Activated CD4-positive, alpha-beta T cell treated with anti-CD3 and anti-CD28 coated beads for 36 hours (primary cell): Measurements from ENCODE around the gene ZFP57. TPM values are rescaled to one million over a fixed set of nuclear protein-coding genes. Genes with fewer than 3 reads are reported as not detected.
"Not testable (repeated sequence)": the region's sequence is repeated elsewhere in the genome, so short reads cannot be mapped to it uniquely, and the experiment has no call there.

ENCODE experiments used
- ATAC-seq: fragments of 200-7000 bp; cut with Tn5 transposase; one replicate; pipeline ENCODE4 v1.10.0; 2021; ENCODE audit warnings: mild to moderate bottlenecking, moderate library complexity
- CTCF ChIA-PET: fragments of 350-600 bp; sonication (Branson Sonifier 250); formaldehyde crosslinking; loops from one replicate; lab custom pipeline; 2021; ENCODE audit warnings: antibody characterized with exemption; lab: Charles Lee
- POLR2A ChIA-PET: fragments of 350-600 bp; sonication (Branson Sonifier 250); formaldehyde crosslinking; loops from one replicate; lab custom pipeline; 2021; ENCODE audit warnings: antibody characterized with exemption, inconsistent platforms; lab: Charles Lee
- DNase-seq: peaks from one replicate; pipeline ENCODE4 v3.0.0-alpha.2; 2020
- H3K27ac Mint-ChIP-seq: one replicate; pipeline ENCODE4 v1.8.0; 2021; ENCODE audit warnings: mixed read lengths
- H3K27me3 Mint-ChIP-seq: one replicate; pipeline ENCODE4 v1.8.0; 2021; ENCODE audit warnings: mixed read lengths
- H3K36me3 Mint-ChIP-seq: one replicate; pipeline ENCODE4 v1.8.0; 2021; ENCODE audit warnings: low read depth, mixed read lengths
- H3K4me1 Mint-ChIP-seq: one replicate; pipeline ENCODE4 v1.8.0; 2021; ENCODE audit warnings: mixed read lengths
- H3K4me3 Mint-ChIP-seq: one replicate; pipeline ENCODE4 v1.8.0; 2021; ENCODE audit warnings: mild to moderate bottlenecking, moderate library complexity, mixed read lengths
- H3K9me3 Mint-ChIP-seq: one replicate; pipeline ENCODE4 v1.8.0; 2021; ENCODE audit warnings: low read depth, mixed read lengths
- intact Hi-C, 2 experiments: fragments of 100-400 bp; cut with DNase I in 1 of 2; cut with micrococcal nuclease in 1 of 2; formaldehyde crosslinking; loops; one replicate each; pipeline versions ENCODE4 v1.14.2 to v1.15.1; 2022 to 2024; cut with DNase I, micrococcal nuclease
- total RNA-seq, 2 experiments: library from RNA; stranded (reverse); gene quantifications; one replicate each; pipeline ENCODE4 v1.2.3, GENCODE V29; 2021

The ZFP57 gene
- total RNA-seq, 2 experiments from 2014 or later = not detected

DNA sequence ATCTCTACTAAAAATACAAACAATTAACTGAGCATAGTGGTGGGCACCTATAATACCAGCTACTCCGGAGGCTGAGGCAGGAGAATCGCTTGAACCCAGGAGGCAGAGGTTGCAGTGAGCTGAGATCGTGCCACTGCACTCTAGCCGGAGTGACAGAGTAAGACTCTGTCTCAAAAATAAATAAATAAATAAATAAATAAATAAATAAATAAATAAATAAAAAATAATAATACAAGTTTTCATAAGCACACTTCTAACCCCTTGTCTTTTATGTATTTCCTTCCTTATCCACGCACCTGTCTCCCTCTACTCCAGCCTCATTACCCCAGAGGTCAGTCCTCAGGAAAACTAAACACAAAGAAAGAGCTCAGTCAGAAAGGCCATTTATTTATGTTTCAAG is 8.8 kb downstream of the ZFP57 start:
- H3K4me3 Mint-ChIP-seq, ATAC-seq, H3K27ac Mint-ChIP-seq, H3K36me3 Mint-ChIP-seq, H3K9me3 Mint-ChIP-seq, DNase-seq, POLR2A ChIA-PET, intact Hi-C loops, H3K4me1 Mint-ChIP-seq: not testable (repeated sequence)
- H3K27me3 Mint-ChIP-seq = peaks cover 11% of the 10 kb centered on the region
- CTCF ChIA-PET = interaction anchor here (0.9 to 4.0 kb wide), 2 partner anchors 19 to 22 kb away, joined by 3 to 21 read pairs; no protein-coding TSS in a partner anchor

DNA sequence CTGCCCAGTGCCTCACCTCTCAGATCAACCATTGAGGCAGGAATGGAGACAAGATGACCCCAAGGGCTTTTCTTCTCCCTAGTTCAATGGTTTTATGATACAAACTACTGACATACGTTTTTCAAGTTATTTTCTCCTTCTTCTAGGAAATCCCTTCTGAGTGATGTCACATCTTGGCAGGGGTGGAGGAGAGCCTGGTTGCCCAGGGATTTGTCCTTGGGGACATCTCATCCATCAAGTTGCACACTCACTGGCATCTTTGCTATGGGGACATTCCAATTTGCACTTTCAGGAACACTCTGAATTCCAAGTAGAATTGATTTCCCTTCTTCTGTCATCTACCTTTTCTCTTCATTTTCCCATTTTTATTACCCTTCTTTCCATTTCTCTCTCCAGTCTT is 9.9 kb downstream of the ZFP57 start:
- DNase-seq = no peak
- intact Hi-C loops = no loop called here
- ATAC-seq = no peak
- Mint-ChIP-seq H3K27me3 (peaks cover 11% of the 10 kb centered on the region), H3K4me3 (no peak overlapping the region), H3K27ac (no peak overlapping the region), H3K4me1 (no peaks in the 10 kb centered on the region), H3K9me3 (no peaks in the 10 kb centered on the region), H3K36me3 (no peaks in the 10 kb centered on the region)
- ChIA-PET CTCF (interaction anchor here (4.0 kb wide), 1 partner anchor 18 kb away, joined by 21 read pairs; no protein-coding TSS in a partner anchor), POLR2A (no interaction called here)

DNA sequence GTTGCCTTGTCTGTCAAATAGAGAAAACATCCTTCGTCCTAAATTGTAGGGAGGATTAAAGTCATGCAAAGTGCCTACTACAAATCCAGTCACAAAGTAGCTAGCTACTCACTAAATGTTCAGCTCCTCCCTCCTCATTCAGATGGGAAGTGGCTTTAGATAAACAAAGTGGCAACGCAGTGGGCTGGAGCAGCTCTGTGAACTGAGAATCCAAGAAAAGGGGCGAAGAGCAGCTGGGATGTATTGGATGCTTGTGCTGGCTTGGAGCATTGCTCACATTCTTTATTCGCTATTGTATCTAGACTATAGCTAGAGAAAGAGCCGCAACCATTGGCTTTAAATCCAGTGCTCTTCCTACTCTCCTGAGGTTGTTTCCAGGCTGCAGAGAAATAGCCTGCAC is 13.8 kb downstream of the ZFP57 start:
- peaks cover 20% of the 10 kb centered on the region for H3K27me3 Mint-ChIP-seq
- H3K27ac Mint-ChIP-seq = no peak overlapping the region
- H3K36me3 Mint-ChIP-seq = no peaks in the 10 kb centered on the region
- DNase-seq (no peak), ATAC-seq (no peak)
- ChIA-PET POLR2A (no interaction called here), CTCF (interaction anchor here (0.9 to 7.2 kb wide), 5 partner anchors 10 to 20 kb away, joined by 3 to 77 read pairs (median 6); no protein-coding TSS in a partner anchor)
- H3K9me3 Mint-ChIP-seq = no peaks in the 10 kb centered on the region
- H3K4me3 Mint-ChIP-seq = no peak overlapping the region
- H3K4me1 Mint-ChIP-seq = no peaks in the 10 kb centered on the region
- intact Hi-C loops = no loop called here

DNA sequence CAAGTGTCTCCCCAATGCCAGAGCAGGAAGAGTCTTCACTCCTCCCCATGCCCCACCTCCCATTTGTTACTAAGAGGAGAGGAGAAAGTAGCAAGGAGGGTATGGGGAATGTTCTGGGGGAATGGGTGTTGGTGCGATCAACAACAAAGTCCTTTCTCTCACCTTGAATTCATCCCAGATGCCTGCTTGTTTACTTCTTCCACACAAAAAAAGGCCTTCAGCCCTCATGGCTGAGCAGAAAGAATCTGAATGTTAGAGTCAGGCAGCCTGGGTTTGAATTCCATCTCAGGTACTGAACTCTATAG is 14.2 kb downstream of the ZFP57 start:
- intact Hi-C loops = no loop called here
- Mint-ChIP-seq H3K36me3 (no peaks in the 10 kb centered on the region), H3K27me3 (peaks cover 23% of the 10 kb centered on the region), H3K27ac (no peak overlapping the region), H3K4me1 (no peaks in the 10 kb centered on the region), H3K4me3 (no peak overlapping the region), H3K9me3 (no peaks in the 10 kb centered on the region)
- ATAC-seq (no peak), DNase-seq (no peak)
- POLR2A ChIA-PET = no interaction called here
- CTCF ChIA-PET = interaction anchor here (0.9 to 7.2 kb wide), 6 partner anchors 10 to 30 kb away, joined by 3 to 77 read pairs (median 4); no protein-coding TSS in a partner anchor

DNA sequence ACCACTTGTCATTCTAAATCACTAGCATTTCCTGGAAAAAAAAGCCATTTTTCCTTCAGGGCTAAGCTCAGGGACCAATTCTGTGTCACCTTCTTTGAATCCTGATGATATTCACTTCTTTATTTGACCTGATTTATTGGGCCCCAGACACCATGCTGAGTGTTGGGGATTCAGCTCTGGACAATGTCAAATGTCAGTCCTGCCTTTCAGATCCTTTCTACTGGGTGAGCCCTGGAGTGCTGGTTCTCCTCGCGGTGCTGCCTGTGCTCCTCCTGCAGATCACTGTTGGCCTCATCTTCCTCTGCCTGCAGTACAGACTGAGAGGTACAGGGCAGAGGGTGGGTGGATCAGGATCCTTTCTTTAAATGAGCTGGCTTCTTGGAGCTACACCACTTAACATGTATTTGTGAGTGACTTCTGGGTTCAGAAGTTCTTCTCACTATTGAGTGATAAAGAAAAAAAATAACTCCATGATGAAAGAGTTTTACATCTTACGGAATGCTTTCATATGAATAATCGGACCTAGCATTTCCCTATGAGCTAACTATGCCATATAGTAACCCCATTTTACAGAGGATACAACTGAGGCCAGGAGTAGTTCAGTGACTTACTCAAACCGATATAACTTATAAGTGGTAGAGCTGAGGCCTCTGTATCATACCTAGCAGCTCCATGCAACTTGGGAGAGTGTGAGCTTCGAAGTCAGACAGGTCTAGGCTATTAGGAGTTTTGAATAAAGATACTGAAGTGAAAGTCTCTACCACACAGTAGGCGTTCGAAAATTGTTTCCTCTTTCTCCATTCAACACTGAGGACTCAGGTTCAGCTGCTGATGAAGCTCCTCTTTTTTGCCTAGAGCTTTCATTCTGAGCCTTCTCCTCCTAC is 14.8 kb downstream of the ZFP57 start:
- ATAC-seq (no peak), DNase-seq (no peak)
- H3K4me1 Mint-ChIP-seq = no peaks in the 10 kb centered on the region
- peaks cover 25% of the 10 kb centered on the region for H3K27me3 Mint-ChIP-seq
- no peaks in the 10 kb centered on the region for H3K36me3 Mint-ChIP-seq
- intact Hi-C loops = no loop called here
- H3K4me3 Mint-ChIP-seq = no peak overlapping the region
- H3K9me3 Mint-ChIP-seq = no peaks in the 10 kb centered on the region
- H3K27ac Mint-ChIP-seq = no peak overlapping the region
- ChIA-PET POLR2A (no interaction called here), CTCF (interaction anchor here (0.6 to 7.2 kb wide), 8 partner anchors 11 to 922 kb away, joined by 3 to 77 read pairs (median 3); no protein-coding TSS in a partner anchor)

DNA sequence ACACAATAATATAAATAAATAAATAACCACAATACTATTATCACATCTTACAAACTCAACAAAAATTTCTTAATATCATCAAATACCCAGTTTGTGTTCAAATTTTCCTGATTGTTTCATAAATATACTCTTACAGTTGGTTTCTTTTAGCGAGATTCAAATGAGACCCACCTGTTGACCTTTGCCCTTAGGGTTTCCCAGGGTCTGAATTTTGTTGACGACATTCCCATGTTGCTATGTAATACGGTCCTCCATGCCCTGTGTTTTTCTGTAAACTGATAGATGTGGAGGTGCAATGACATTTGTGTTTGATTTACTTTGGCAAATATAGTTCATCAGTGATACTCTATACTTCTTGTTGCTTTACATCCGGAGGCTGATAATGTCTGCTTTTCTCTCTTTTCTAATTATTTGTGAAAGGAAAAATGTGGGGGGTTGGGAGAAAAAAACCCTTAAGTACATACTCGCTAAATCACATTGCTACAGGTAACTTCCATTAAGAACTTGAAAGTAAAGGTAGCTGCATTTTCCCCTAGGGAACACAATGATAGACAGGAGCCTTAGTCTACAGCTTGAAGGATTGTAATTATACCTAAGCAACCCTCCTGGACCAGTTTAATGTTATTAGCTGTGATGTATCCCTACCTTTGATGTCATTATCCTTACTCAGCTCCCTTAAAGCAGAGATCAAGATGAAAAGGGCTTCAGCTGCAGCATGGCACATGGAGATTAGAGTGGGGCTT is 17.5 kb downstream of the ZFP57 start:
- intact Hi-C loops = no loop called here
- Mint-ChIP-seq H3K4me1 (no peaks in the 10 kb centered on the region), H3K36me3 (no peaks in the 10 kb centered on the region), H3K9me3 (no peaks in the 10 kb centered on the region), H3K27ac (no peak overlapping the region), H3K27me3 (peaks cover 29% of the 10 kb centered on the region), H3K4me3 (no peak overlapping the region)
- ChIA-PET POLR2A (no interaction called here), CTCF (interaction anchor here (0.5 to 7.2 kb wide), 5 partner anchors 9 to 420 kb away, joined by 3 to 77 read pairs (median 4); no protein-coding TSS in a partner anchor)
- no peak for ATAC-seq
- no peak for DNase-seq

DNA sequence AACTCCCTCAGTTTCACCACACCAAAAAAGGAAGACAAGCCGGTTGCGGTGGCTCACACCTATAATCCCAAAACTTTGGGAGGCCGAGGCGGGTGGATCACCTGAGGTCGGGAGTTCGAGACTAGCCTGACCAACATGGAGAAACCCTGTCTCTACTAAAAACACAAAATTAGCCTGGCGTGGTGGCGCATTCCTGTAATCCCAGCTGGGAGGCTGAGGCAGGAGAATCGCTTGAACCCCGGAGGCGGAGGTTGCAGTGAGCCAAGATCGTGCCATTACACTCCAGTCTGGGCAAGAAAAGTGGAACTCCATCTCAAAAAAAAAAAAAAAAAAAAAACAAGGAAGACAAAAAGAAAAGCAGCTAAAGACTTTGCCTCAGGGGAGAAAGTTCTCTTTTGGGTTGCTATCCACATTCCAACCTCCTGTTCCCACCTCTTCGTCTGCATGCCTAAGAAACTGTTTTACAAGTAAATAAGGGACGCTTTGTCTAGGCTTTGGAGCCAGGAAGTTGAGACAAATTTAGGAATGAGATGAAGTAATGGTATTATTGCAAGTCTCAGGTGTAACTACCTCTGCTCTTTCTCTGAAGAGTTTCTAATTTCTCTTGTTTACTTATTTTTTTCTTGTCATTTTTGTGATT is 19.3 kb downstream of the ZFP57 start:
- H3K27ac Mint-ChIP-seq, H3K4me1 Mint-ChIP-seq, intact Hi-C loops, ATAC-seq, DNase-seq, H3K36me3 Mint-ChIP-seq, H3K9me3 Mint-ChIP-seq, H3K4me3 Mint-ChIP-seq: not testable (repeated sequence)
- CTCF ChIA-PET = interaction anchor here (2.3 to 7.2 kb wide), 2 partner anchors 7 to 12 kb away, joined by 9 to 77 read pairs; no protein-coding TSS in a partner anchor
- peaks cover 29% of the 10 kb centered on the region for H3K27me3 Mint-ChIP-seq
- POLR2A ChIA-PET = interaction anchor here (0.6 kb wide), 1 partner anchor 1985 kb away, joined by 4 read pairs; no protein-coding TSS in a partner anchor

DNA sequence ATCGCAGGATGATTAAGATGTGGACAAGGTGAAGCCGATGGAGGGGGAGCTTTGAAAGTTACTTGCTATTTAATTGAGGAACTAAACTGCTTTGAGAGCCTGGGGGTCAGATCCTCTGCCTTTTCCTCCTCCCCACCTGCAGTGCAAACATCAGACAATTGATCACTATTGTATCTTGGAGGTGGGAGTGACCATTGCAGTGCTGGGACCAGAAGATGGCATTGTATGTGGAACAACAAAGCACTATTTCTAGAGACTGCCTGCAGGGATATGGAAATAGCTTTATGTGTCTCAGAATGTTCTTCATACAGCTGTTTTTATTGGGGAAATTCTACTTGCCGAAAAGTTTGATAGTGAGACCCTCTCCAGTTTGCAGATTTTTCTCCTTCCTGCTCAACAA is 19.9 kb downstream of the ZFP57 start:
- no peak for ATAC-seq
- CTCF ChIA-PET = interaction anchor here (0.6 to 7.2 kb wide), 3 partner anchors 7 to 12 kb away, joined by 3 to 77 read pairs (median 9); no protein-coding TSS in a partner anchor
- POLR2A ChIA-PET = no interaction called here
- no peak for DNase-seq
- H3K27me3 Mint-ChIP-seq = peaks cover 31% of the 10 kb centered on the region
- no peaks in the 10 kb centered on the region for H3K36me3 Mint-ChIP-seq
- H3K27ac Mint-ChIP-seq = no peak overlapping the region
- no peaks in the 10 kb centered on the region for H3K4me1 Mint-ChIP-seq
- no peak overlapping the region for H3K4me3 Mint-ChIP-seq
- no peaks in the 10 kb centered on the region for H3K9me3 Mint-ChIP-seq
- intact Hi-C loops = no loop called here

DNA sequence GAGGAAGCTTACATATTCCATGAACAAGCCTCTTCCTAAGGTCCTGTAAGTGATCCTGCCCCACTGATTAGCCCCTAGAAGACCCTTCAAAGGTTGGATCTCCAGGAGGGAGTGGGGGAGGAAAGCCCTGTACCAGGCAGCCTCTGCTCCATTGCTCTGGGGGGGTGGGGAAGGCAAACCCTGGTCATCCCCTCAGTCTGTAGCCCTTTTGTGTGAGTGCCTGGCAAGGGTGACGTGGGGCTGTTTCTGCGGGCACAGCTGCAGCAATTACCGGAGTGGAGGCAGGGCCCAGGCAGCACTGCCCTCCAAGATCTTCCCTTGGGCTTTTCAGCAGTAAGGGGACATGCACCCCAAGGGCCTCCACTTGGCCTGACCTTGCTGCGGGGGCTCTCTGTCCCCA is 24.2 kb downstream of the ZFP57 start, which contains the start of gene MOG:
MOG (plus strand) TSS at position 295 of the 400 bp plus-strand sequence. CDS start 118 bp downstream, outside the sequence.
- peaks cover 23% of the 10 kb centered on the region for H3K27me3 Mint-ChIP-seq
- CTCF ChIA-PET = interaction anchor here (0.5 to 2.0 kb wide), 5 partner anchors 10 to 27 kb away, joined by 3 to 7 read pairs (median 4); no protein-coding TSS in a partner anchor

DNA sequence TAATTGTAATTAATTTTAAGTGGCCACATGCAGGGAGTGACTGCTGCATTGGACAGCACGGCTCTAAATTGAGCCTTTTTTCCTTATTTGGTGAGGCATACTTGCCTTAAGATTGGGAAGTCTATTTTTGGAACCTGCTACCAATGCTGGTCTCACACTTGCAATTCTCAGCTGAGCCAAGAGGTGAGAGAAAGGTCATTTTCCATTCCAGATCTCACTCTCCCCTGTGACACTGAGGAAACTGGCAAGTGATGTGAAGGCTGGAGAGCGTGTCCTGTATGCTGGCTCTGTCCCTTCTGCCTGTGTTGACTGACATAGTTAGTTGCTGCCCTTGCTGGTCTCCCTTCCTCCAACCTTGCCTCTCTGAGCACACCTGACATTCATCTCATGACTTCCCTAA is 24.8 kb downstream of the ZFP57 start:
- Mint-ChIP-seq H3K9me3 (no peaks in the 10 kb centered on the region), H3K27me3 (peaks cover 19% of the 10 kb centered on the region), H3K4me3 (no peak overlapping the region), H3K27ac (no peak overlapping the region), H3K36me3 (no peaks in the 10 kb centered on the region), H3K4me1 (peaks cover 2% of the 10 kb centered on the region)
- intact Hi-C loops = no loop called here
- POLR2A ChIA-PET = interaction anchor here (0.7 kb wide), 1 partner anchor 19 kb away, joined by 7 read pairs; no protein-coding TSS in a partner anchor
- DNase-seq (no peak), ATAC-seq (no peak)
- CTCF ChIA-PET = interaction anchor here (0.5 to 4.5 kb wide), 3 partner anchors 8 to 26 kb away, joined by 4 to 77 read pairs (median 7); no protein-coding TSS in a partner anchor

More for the DNA sequence above, 24.2 kb downstream of the ZFP57 start, which contains the start of gene MOG:
- DNase-seq (no peak), ATAC-seq (no peak)
- Mint-ChIP-seq H3K36me3 (no peaks in the 10 kb centered on the region), H3K9me3 (no peaks in the 10 kb centered on the region), H3K27ac (no peak within 1 kb of the TSS), H3K4me1 (no peaks in the 10 kb centered on the region), H3K4me3 (no peak within 1 kb of the TSS)
- POLR2A ChIA-PET = no interaction called here
- intact Hi-C loops = no loop called here
